Measurements from ENCODE around the gene NEUROD2.
A peak's percentile ranks its signal among the peaks of the same experiment; 100 is the strongest.

NEUROD2 gene

GRCh38 chr17:39618956-39619785 is 11.5 kb upstream of the NEUROD2 start:
- DNase-seq, result no peak

GRCh38 chr17:39618246-39618913 is 10.7 kb upstream of the NEUROD2 start:
- DNase-seq, result peak; percentile 68

- DNase-seq, result peak; percentile 47
These were observed 9.9 kb upstream of the NEUROD2 start for GRCh38 chr17:39617446-39618245.

- no peak for DNase-seq
These were observed 9.4 kb upstream of the NEUROD2 start for GRCh38 chr17:39617100-39617445.

- DNase-seq, result no peak
These were observed 7.7 kb upstream of the NEUROD2 start for GRCh38 chr17:39615434-39615833.

- no peak for DNase-seq
These were observed 6.9 kb upstream of the NEUROD2 start for GRCh38 chr17:39614545-39615157.

GRCh38 chr17:39612935-39613464 is 5.3 kb upstream of the NEUROD2 start:
- DNase-seq, result no peak

- no peak for DNase-seq
These were observed 4.7 kb upstream of the NEUROD2 start for GRCh38 chr17:39612291-39612894.

GRCh38 chr17:39611401-39612112 is 3.8 kb upstream of the NEUROD2 start:
- DNase-seq, result no peak

- no peak for DNase-seq
These were observed 1.8 kb upstream of the NEUROD2 start for GRCh38 chr17:39609416-39610025.

GRCh38 chr17:39608142-39608981 is 642 bp upstream of the NEUROD2 start:
- DNase-seq, result no peak

- no peak for DNase-seq
These were observed 466 bp downstream of the NEUROD2 start for GRCh38 chr17:39607057-39607850.

- peak; percentile 62 for DNase-seq
These were observed 1.2 kb downstream of the NEUROD2 start for GRCh38 chr17:39606434-39607056.

- DNase-seq, result peak; percentile 73
These were observed 2.0 kb downstream of the NEUROD2 start for GRCh38 chr17:39605492-39606433.

- DNase-seq, result no peak
These were observed 2.7 kb downstream of the NEUROD2 start for GRCh38 chr17:39604911-39605491.

GRCh38 chr17:39603304-39604016 is 4.3 kb downstream of the NEUROD2 start:
- DNase-seq, result no peak

Data from right kidney (tissue), 1 donor.